Nephron progenitor cell (in vitro differentiated cells): ENCODE results near the gene ZNF654.
"Not testable (repeated sequence)": the region's sequence is repeated elsewhere in the genome, so short reads cannot be mapped to it uniquely, and the experiment has no call there.

Source experiments
- DNase-seq: peaks from one replicate; pipeline ENCODE4 v3.0.0; 2021
- H3K27ac Mint-ChIP-seq: 2 replicates; pipeline ENCODE4 v1.8.0; 2021; ENCODE audit warnings: mild to moderate bottlenecking, moderate library complexity, mixed read lengths
- H3K27me3 Mint-ChIP-seq: 2 replicates; pipeline ENCODE4 v1.8.0; 2021; ENCODE audit warnings: mild to moderate bottlenecking, low read depth, mixed read lengths; ENCODE audit not compliant: poor library complexity
- H3K36me3 Mint-ChIP-seq: 2 replicates; pipeline ENCODE4 v1.8.0; 2021; ENCODE audit warnings: low read depth, mixed read lengths
- H3K4me1 Mint-ChIP-seq: 2 replicates; pipeline ENCODE4 v1.8.0; 2021; ENCODE audit warnings: mixed read lengths
- H3K4me3 Mint-ChIP-seq: 2 replicates; pipeline ENCODE4 v1.8.0; 2021; ENCODE audit warnings: mild to moderate bottlenecking, moderate library complexity, mixed read lengths
- H3K9me3 Mint-ChIP-seq: 2 replicates; pipeline ENCODE4 v1.8.0; 2021; ENCODE audit warnings: mild to moderate bottlenecking, moderate library complexity, mixed read lengths
- CTCF ChIP-seq: fragments of 200-600 bp; sonication (generic); IDR thresholded peaks from 2 replicates; pipeline ENCODE4 v1.5.0; 2021; ENCODE audit warnings: antibody characterized with exemption

The ZNF654 gene

GRCh38 chr3:88152841-88153240 is 93.8 kb downstream of the ZNF654 start:
- no peak for TF ChIP-seq CTCF
- no peak overlapping the region for H3K27ac Mint-ChIP-seq
- peaks cover 56% of the 10 kb centered on the region for H3K36me3 Mint-ChIP-seq
- peaks cover 3% of the 10 kb centered on the region for H3K27me3 Mint-ChIP-seq
- peaks cover 31% of the 10 kb centered on the region for H3K4me1 Mint-ChIP-seq
- DNase-seq = no peak
- H3K4me3 Mint-ChIP-seq = no peak overlapping the region
- peaks cover 3% of the 10 kb centered on the region for H3K9me3 Mint-ChIP-seq

GRCh38 chr3:88166419-88166971 is 107.4 kb downstream of the ZNF654 start:
- peaks cover 7% of the 10 kb centered on the region for H3K9me3 Mint-ChIP-seq
- H3K27me3 Mint-ChIP-seq = no peaks in the 10 kb centered on the region
- H3K4me1 Mint-ChIP-seq = no peaks in the 10 kb centered on the region
- H3K27ac Mint-ChIP-seq = no peak overlapping the region
- TF ChIP-seq CTCF = no peak
- DNase-seq = no peak
- H3K4me3 Mint-ChIP-seq = no peak overlapping the region
- peaks cover 73% of the 10 kb centered on the region for H3K36me3 Mint-ChIP-seq

DNA sequence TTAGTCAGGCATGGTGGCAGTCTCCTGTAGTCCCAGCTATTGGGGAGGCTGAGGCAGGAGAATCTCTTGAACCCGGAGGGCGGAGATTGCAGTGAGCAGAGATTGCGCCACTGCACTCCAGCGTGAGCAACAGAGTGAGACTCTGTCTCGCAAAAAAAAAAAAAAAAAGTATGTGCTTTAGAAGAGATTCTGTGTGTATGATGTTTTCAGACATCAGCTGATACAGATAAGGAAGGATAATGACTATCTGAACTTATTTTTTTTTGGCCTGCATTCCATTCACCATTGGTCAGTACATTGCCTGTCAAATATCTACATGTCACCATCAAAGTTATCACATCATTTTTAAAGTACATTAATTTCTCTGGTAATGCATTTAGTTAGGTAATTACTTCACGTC is 108.1 kb downstream of the ZNF654 start:
- Mint-ChIP-seq H3K4me3 (no peak overlapping the region), H3K9me3 (peaks cover 7% of the 10 kb centered on the region), H3K4me1 (no peaks in the 10 kb centered on the region), H3K36me3 (peaks cover 73% of the 10 kb centered on the region), H3K27ac (no peak overlapping the region), H3K27me3 (no peaks in the 10 kb centered on the region)
- no peak for TF ChIP-seq CTCF
- no peak for DNase-seq

DNA sequence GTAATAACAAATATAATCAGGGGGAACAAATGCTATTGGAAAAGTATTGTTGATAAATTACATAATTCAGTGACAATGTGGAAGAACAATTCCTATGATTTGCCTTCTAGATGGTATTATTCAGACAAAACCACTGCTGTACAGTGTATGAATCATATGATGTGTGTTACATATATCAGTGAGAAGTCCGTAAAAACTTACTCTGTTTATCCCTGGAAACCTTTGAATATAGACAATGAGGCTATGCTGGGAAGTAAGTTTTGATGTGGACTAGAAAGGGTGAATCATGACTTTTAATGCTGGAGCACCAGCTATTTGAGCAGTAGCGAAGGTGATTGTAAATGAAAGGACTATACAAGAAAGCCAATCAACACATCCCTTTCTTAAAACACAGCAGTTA is 108.6 kb downstream of the ZNF654 start:
- Mint-ChIP-seq H3K9me3 (peaks cover 7% of the 10 kb centered on the region), H3K27me3 (no peaks in the 10 kb centered on the region), H3K4me1 (no peaks in the 10 kb centered on the region), H3K27ac (no peak overlapping the region), H3K4me3 (no peak overlapping the region), H3K36me3 (peaks cover 71% of the 10 kb centered on the region)
- no peak for DNase-seq
- TF ChIP-seq CTCF = no peak

GRCh38 chr3:88168171-88168570 is 109.1 kb downstream of the ZNF654 start:
- no peak for TF ChIP-seq CTCF
- Mint-ChIP-seq H3K27me3 (no peaks in the 10 kb centered on the region), H3K9me3 (peaks cover 7% of the 10 kb centered on the region), H3K4me1 (no peaks in the 10 kb centered on the region), H3K36me3 (peaks cover 70% of the 10 kb centered on the region), H3K4me3 (no peak overlapping the region), H3K27ac (no peak overlapping the region)
- DNase-seq = no peak

DNA sequence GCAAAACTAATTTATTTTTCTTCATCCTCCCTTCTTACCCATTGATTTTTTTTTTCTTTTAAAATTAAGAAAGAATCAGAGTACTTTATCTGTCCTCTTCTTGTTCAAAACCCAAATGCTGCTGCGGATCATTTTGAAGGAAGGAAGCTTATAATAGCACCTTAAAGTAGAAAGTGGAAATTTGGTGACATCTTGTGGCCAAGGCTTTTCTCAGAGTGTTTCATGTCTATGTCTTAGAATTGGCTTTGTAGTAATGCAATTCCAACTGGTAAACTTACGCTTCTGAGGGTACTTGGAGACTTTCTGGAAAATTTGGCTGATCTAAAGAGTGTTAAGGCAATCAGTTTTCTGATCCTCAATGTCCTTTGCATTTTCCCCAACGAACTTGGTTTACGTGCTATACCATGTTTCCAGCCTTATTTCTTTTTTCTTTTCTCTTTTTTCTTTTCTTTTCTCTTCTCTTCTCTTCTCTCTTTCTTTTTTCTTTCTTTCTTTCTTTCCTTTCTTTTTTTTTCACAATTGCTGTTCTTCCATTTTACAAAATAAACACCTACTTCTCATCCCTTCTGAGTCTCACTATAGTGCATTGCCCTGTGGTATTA is 121.4 kb downstream of the ZNF654 start:
- H3K36me3 Mint-ChIP-seq = peaks cover 10% of the 10 kb centered on the region
- peak; percentile 16 for TF ChIP-seq CTCF
- H3K4me3 Mint-ChIP-seq = no peak overlapping the region
- no peaks in the 10 kb centered on the region for H3K27me3 Mint-ChIP-seq
- H3K9me3 Mint-ChIP-seq = peaks cover 31% of the 10 kb centered on the region
- no peak overlapping the region for H3K27ac Mint-ChIP-seq
- DNase-seq = no peak
- no peaks in the 10 kb centered on the region for H3K4me1 Mint-ChIP-seq

GRCh38 chr3:88182165-88182918 is 123.3 kb downstream of the ZNF654 start:
- H3K4me3 Mint-ChIP-seq = not testable (repeated sequence)

More at GRCh38 chr3:88182165-88182918, 123.3 kb downstream of the ZNF654 start:
- H3K9me3 Mint-ChIP-seq = peaks cover 48% of the 10 kb centered on the region
- not testable (repeated sequence) for H3K4me1 Mint-ChIP-seq, H3K27me3 Mint-ChIP-seq, DNase-seq, H3K27ac Mint-ChIP-seq
- peaks cover 10% of the 10 kb centered on the region for H3K36me3 Mint-ChIP-seq
